Measurements from ENCODE around the gene PAQR5. TPM values are rescaled to one million over a fixed set of nuclear protein-coding genes. Genes with fewer than 3 reads are reported as not detected.
A peak's percentile ranks its signal among the peaks of the same experiment; 100 is the strongest.

The PAQR5 gene
- total RNA-seq, 3 donors from 2014 or later = 0.96 to 2.6 (median 2.0) TPM

DNA sequence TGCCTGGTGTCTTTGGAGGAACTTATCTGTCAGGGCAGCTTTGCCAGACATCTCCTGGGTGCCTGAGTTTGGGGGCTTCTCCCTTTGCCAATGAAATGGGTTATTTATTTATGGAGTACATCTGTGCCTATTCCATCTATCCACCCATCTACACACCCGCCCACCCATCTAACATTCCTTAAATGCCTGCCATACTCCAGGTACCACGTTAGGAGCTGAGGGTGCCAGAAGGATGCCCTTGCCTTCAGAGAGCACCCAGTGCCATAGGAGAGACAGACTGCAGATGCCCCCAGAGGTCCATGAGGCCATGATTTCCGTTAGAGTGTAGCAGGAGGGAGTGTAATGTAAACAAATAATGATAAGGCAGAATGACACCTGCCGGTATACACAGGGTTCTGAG, 93.6 kb downstream of the PAQR5 start:
- intact Hi-C loops (cut with DNase I; ENCODE audit: low total_unique reads) = no loop called here
- no peak for DNase-seq (ENCODE audit: low spot score in 2 of 2)
- Histone ChIP-seq H3K4me1 (peaks cover 0 to 4% of the 10 kb centered on the region in 2 donors), H3K4me3 (no peak overlapping the region), H3K9me3 (no peaks in the 10 kb centered on the region), H3K27me3 (no peaks in the 10 kb centered on the region), H3K27ac (no peak overlapping the region), H3K36me3 (no peaks in the 10 kb centered on the region)
- TF ChIP-seq CTCF (IDR thresholded peaks at IDR 0.05) = no peak
- no peak for TF ChIP-seq POLR2AphosphoS5 (IDR thresholded peaks at IDR 0.05)
- no peak for TF ChIP-seq POLR2A (IDR thresholded peaks at IDR 0.05)

DNA sequence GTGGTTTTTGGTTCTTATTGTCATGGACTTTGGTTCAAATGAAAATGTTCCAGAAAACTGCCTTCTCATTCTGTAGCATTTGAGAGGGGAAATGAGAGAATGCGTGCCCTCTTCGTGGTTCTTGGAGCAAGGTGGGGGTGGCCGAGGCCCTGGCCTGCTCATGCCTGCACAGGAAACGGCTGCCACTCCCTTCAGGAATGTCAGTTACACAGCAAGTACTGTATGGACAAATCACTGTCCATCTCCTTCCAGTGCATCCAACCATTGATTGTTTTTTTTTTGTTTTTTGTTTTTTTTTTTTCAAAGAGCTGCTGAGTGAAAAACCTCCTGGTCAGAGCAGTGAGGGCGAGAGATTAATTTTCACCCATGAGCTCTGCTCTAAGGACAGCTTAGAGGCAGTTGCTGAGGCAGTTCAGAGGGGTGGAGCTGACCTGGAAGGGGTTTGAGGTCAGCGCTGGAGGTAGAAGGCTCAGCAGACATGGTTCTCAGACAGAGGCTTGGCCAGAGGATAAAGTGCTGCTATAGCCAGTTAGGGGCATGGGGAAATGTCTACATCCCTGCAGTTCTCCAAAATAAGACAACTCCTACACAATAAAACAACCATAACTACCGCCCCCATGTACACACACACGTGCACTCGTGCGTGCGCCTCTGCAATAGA, 95.2 kb downstream of the PAQR5 start:
- intact Hi-C loops (cut with DNase I; ENCODE audit: low total_unique reads) = loop anchor here (1.0 kb wide), 1 partner anchor 11 kb away; no protein-coding TSS in a partner anchor
- Histone ChIP-seq H3K36me3 (no peaks in the 10 kb centered on the region), H3K27ac (no peak overlapping the region), H3K27me3 (no peaks in the 10 kb centered on the region), H3K4me1 (peaks cover 0 to 4% of the 10 kb centered on the region in 2 donors), H3K9me3 (no peaks in the 10 kb centered on the region), H3K4me3 (peak overlapping the region in 1 of 3 donors; percentile 39)
- TF ChIP-seq POLR2A (IDR thresholded peaks at IDR 0.05) (no peak), CTCF (IDR thresholded peaks at IDR 0.05) (no peak), POLR2AphosphoS5 (IDR thresholded peaks at IDR 0.05) (no peak)
- DNase-seq (ENCODE audit: low spot score in 2 of 2) = no peak

GRCh38 chr15:69394556-69395282, 96.0 kb downstream of the PAQR5 start:
- Histone ChIP-seq H3K27me3 (no peaks in the 10 kb centered on the region), H3K27ac (no peak overlapping the region), H3K36me3 (no peaks in the 10 kb centered on the region), H3K4me3 (peak overlapping the region in 1 of 3 donors; percentile 39), H3K4me1 (peaks cover 0 to 4% of the 10 kb centered on the region in 2 donors), H3K9me3 (no peaks in the 10 kb centered on the region)
- peak; percentile 56 to 82 for DNase-seq (ENCODE audit: low spot score in 2 of 2)
- TF ChIP-seq POLR2AphosphoS5 (IDR thresholded peaks at IDR 0.05) (no peak), CTCF (IDR thresholded peaks at IDR 0.05) (peak; percentile 81 to 92 (median 87))
- intact Hi-C loops (cut with DNase I; ENCODE audit: low total_unique reads) = loop anchor here (5.0 kb wide), 1 partner anchor 342 kb away; no protein-coding TSS in a partner anchor

GRCh38 chr15:69395460-69395859, 96.7 kb downstream of the PAQR5 start:
- Histone ChIP-seq H3K4me1 (peaks cover 0 to 4% of the 10 kb centered on the region in 2 donors), H3K36me3 (no peaks in the 10 kb centered on the region), H3K4me3 (no peak overlapping the region), H3K27me3 (no peaks in the 10 kb centered on the region), H3K9me3 (no peaks in the 10 kb centered on the region), H3K27ac (no peak overlapping the region)
- intact Hi-C loops (cut with DNase I; ENCODE audit: low total_unique reads) = loop anchor here (5.0 kb wide), 1 partner anchor 343 kb away; no protein-coding TSS in a partner anchor
- no peak for DNase-seq (ENCODE audit: low spot score in 2 of 2)
- TF ChIP-seq POLR2A (IDR thresholded peaks at IDR 0.05) (no peak), POLR2AphosphoS5 (IDR thresholded peaks at IDR 0.05) (no peak), CTCF (IDR thresholded peaks at IDR 0.05) (no peak)

DNA sequence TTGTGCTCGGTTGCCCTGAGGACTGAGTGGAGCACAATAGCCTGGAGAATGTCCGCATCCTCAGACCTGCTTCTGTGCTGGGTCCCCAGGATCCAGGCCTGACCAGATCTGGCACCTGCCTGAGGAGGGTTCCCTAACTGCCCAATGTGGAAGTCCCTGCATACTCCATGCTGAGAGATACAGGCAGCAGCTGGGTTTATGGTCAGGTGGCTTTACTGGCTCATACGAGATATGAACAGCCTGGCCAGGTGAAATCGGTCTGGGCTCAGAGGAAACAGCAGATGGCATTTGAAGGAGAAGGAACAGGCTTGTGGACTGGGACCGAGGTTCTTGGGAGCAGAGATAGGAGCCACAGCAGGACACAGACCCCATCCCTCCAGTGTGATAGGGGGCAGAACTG, 97.3 kb downstream of the PAQR5 start:
- no peaks in the 10 kb centered on the region for H3K9me3 ChIP-seq
- intact Hi-C loops (cut with DNase I; ENCODE audit: low total_unique reads) = loop anchor here (5.0 kb wide), 1 partner anchor 344 kb away; no protein-coding TSS in a partner anchor

More for the DNA sequence above, 97.3 kb downstream of the PAQR5 start:
- no peak for DNase-seq (ENCODE audit: low spot score in 2 of 2)
- no peaks in the 10 kb centered on the region for H3K4me1 ChIP-seq
- H3K4me3 ChIP-seq = no peak overlapping the region
- H3K36me3 ChIP-seq = no peaks in the 10 kb centered on the region
- no peaks in the 10 kb centered on the region for H3K27me3 ChIP-seq
- H3K27ac ChIP-seq = no peak overlapping the region
- TF ChIP-seq POLR2A (IDR thresholded peaks at IDR 0.05) (no peak), CTCF (IDR thresholded peaks at IDR 0.05) (no peak), POLR2AphosphoS5 (IDR thresholded peaks at IDR 0.05) (no peak)
